ENCODE data around the gene SYNPR.

GRCh38 chr3:63635186-63635585 is 357.1 kb downstream of the SYNPR start:
- TF ChIP-seq CTCF (IDR thresholded peaks at IDR 0.05) (no peak), EP300 (IDR thresholded peaks at IDR 0.05; ENCODE audit: low read depth) (no peak), POLR2AphosphoS5 (IDR thresholded peaks at IDR 0.05) (no peak), POLR2A (IDR thresholded peaks at IDR 0.05) (no peak)
